DND-41 (cell line): Measurements from ENCODE around the gene KLRF1.

ENCODE experiments used
- CTCF ChIP-seq: IDR thresholded peaks from 2 replicates; pipeline ENCODE4 v1.5.1; 2012; ENCODE audit warnings: borderline replicate concordance, low read length, moderate library complexity, mild to moderate bottlenecking; ENCODE audit not compliant: poor library complexity, severe bottlenecking; ENCODE audit errors: extremely low read depth
- EZH2 ChIP-seq: IDR thresholded peaks from 3 replicates; pipeline ENCODE4 v1.6.1; 2012; ENCODE audit warnings: borderline replicate concordance, low read depth, mild to moderate bottlenecking, moderate library complexity, low read length, inconsistent platforms; ENCODE audit not compliant: severe bottlenecking

GRCh38 chr12:9856151-9856550, 28.9 kb downstream of the KLRF1 start:
- TF ChIP-seq CTCF (no peak), EZH2 (no peak)
